Kasumi-1 (cell line): ENCODE results near the gene PCDHGC5.

ENCODE experiments used
- DNase-seq, 2 experiments: peaks; one replicate each; lab custom pipeline; 2025; lab: John Stamatoyannopoulos, UW

PCDHGC5 gene

DNA sequence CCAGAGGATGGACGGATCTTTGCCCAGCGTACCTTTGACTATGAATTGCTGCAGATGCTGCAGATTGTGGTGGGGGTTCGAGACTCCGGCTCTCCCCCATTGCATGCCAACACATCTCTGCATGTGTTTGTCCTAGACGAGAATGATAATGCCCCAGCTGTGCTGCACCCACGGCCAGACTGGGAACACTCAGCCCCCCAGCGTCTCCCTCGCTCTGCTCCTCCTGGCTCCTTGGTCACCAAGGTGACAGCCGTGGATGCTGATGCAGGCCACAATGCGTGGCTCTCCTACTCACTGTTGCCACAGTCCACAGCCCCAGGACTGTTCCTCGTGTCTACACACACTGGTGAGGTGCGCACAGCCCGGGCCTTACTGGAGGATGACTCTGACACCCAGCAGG is 1.9 kb downstream of the PCDHGC5 start:
- no peak for DNase-seq

DNA sequence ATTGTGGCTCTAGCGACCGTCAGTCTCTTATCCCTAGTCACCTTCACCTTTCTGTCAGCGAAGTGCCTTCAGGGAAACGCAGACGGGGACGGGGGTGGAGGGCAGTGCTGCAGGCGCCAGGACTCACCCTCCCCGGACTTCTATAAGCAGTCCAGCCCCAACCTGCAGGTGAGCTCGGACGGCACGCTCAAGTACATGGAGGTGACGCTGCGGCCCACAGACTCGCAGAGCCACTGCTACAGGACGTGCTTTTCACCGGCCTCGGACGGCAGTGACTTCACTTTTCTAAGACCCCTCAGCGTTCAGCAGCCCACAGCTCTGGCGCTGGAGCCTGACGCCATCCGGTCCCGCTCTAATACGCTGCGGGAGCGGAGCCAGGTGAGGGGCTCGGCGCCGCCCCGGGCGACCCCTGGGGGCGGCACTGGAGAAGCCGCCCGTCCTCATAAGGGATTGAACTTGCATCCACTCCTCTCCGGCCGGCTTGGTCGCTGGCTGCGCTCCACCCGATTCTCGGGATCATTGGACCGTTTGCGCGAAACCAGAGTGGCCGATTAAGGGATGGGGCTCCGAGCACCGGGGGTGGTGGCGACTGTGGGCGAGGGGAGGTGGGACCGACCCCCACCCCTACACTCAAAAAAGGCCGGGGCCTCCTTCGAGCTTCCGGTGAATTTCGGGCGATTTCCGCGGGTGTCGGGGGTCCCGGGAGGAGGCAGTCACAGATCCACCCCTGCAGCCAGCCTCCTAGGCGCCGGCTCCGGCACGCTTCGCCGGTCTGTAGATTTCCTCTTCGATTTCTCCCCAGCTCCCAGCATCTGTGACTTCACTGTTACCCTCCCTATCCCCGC is 2.7 kb downstream of the PCDHGC5 start:
- no peak for DNase-seq

DNA sequence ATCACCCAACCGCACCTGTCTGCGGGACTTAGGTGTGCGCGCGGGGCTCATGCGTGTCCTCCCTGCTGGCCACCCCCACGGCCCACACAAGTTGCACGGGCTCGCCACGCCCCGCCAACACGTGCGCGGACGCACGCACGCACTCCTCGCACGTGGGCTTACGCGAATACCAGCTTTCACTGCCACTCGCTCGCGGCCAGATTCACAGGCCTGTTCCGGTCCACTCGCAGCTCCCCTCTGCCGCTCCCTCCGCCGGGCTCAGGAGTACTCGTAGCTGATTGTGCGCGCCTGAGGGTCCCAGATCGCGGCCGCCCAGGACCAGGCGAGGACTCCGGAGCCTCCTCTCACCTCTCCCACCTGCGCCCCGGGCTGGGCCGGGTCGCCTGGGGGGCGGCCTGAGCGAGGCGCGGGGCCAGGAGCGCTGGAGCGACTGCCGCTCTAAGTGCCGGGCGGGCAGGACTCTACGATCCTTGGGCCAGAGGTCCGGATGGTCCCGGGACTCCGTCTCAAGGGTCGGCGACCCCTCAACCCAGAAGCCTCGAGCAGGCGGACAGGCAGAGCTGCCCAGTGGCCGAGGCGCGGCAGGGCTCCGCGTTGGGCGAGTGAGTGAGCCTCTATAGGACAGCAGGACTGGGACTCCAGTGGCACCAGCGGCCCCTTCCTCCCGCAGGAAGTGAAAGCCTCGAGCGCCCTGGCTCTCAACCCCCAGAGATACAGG is 3.4 kb downstream of the PCDHGC5 start:
- no peak for DNase-seq

DNA sequence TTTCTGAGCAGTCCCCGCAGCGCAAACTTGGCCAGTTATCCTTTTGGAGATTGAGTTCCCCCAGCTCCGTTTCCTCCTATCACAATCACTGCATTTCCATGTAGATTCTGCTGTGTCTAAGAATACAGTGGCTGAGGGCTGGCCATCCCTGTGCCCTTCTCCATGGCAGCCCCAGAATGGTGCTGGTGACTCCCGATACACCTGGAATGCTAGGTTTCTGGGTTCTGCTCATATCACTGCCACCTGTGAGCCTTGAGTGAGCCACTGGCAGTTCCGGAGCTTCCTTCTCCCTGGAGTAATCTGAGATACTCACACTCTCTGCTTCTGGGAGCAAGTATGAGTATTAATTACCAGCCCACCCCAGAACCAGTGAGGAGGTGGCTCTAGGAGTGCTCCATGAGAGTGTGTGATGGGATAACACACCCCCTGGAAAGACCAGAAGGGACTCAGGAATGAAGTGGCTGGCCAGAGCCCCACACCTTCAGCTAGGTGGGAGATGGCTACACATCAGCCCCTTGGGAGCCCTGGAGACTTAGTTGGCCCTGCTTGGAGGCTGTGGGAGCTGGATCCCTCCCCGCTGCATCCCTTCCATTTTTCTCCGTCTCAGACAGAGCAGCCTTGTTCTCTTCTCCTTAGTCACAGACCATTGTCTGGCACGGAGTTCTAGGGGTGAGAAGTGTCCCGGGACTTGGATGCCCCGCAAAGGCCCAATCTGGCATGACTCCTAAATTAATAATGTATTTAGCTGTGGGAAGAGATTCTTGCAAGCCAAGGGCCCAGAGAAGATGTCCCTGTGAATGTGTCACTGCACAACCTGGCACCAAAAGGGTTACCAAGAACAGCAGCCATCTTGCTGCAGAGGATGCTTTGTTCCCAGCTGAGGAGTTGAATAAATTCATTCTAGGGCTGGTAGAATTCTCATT is 4.9 kb downstream of the PCDHGC5 start:
- DNase-seq = no peak

DNA sequence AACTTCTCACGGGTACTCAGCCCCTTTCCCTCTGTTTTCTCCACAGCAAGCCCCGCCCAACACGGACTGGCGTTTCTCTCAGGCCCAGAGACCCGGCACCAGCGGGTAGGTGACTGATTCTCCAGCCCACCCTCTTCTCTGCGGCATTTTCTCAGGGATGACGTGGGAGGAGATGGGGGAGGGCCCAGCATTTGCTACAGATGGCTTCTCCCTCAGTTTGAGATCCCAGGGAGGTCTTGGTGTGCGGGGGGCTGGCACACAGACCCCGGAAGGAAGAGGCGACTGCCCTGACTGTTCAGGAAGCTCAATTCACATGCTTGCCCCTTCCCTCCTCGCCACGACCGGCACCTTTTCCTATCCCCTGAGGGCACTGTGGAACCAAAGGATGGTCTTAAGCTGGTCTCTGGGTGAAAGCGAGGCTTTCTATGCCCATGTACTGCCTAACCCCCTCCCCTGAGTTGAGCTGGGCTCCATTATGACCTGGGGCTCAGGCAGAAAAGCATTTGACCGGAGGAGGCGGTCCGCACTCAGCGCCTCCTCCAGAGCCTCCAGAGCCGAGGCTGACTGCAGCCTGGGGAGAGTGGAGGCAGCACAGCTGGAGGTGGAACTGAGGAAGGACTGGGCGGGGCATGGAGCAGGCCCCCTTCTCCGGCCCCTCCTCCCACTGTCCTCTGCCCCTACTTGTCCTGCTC is 6.0 kb downstream of the PCDHGC5 start:
- DNase-seq = no peak

DNA sequence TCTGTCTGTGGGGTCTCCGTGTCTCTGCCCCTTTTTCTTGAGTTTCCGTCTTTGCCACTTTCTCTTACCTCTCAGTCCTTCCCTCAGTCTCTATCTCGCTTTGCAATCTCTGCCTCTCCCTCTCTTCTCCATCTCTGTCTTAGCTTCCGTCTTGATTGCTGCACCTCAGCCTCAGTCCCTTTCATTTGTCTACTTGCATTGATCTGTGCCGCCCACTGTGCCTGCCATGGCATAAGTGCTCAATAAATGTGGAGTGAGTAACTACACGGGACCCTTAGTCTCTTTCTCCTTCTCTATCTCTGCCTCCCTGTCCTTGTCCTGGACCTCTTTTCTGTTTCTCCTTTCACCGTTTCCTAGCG is 6.6 kb downstream of the PCDHGC5 start:
- no peak for DNase-seq

DNA sequence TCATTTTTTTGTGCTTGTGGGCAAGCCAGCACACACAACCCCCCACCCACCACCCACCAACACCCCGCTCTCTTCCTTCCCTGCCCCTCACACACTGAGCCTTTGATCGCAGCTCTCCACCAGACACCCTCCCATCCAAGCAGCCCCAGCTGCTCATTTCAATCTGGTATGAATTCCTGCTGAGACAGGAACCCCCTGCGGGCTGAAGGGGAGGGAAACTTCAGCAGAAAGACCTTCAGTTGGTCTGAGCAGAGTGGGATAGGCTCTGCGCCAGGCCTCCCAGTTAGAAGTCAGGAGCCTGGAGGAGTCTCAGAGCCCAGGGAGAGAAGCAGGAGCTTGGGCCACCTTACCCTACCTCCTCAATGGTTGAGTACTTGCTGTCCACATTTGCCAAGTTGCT is 7.2 kb downstream of the PCDHGC5 start:
- DNase-seq = no peak

DNA sequence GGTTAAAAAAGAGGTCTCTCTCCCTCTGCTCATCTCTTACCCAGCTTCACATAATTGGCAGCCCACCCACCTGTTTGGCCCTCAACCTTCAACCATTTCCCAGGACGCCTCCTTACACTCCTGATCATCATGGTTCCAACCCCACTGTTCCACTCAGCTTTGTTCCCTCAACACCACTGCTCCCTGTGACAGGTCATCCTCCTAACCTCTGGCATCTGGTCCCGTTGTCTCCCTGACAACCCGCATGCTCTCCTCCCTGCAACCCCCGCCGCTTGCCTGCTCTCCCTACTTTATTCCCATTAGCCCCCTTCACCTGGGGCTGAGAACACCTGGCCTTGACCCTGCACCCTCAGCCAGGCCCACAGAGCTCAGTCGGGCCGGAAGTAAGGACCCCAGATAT is 12.9 kb downstream of the PCDHGC5 start:
- DNase-seq = no peak

DNA sequence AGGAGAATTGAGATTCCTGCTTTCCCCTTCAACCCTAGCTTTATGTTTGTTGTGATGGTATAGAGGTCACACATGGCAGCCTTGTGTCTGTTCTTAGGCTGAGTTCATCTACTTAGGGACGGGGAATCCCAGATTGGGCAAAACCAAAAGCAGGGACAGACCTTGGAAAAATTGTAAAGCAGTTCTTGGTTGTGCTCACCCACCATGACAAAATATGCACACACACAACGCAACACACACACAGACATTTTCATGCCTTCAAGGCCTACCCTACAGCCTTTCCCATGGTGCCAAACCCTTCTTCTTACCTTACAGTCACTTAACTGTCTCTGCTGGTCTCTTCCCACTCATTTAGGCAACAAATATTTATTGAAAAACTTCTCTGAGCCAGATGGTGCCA is 14.8 kb downstream of the PCDHGC5 start:
- DNase-seq = no peak

DNA sequence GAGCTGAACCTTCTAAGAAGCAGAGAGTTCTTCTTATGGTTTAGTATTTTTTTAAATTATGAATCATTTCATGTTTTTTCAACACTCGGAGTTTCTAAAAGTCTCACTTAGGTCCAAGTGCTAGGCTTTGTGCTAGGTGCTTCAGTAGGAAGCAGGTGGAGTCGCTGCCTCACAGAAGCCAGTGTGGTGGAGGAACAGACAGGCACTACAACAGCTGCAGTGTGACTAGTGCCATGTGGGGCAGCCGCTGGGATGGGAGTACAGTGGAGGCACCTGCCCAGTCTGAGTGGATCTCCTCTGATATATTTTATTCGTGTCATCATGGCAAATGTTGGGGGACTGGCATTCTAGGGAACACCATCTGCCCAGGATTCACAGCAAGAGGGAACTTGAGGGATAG is 15.3 kb downstream of the PCDHGC5 start:
- no peak for DNase-seq

DNA sequence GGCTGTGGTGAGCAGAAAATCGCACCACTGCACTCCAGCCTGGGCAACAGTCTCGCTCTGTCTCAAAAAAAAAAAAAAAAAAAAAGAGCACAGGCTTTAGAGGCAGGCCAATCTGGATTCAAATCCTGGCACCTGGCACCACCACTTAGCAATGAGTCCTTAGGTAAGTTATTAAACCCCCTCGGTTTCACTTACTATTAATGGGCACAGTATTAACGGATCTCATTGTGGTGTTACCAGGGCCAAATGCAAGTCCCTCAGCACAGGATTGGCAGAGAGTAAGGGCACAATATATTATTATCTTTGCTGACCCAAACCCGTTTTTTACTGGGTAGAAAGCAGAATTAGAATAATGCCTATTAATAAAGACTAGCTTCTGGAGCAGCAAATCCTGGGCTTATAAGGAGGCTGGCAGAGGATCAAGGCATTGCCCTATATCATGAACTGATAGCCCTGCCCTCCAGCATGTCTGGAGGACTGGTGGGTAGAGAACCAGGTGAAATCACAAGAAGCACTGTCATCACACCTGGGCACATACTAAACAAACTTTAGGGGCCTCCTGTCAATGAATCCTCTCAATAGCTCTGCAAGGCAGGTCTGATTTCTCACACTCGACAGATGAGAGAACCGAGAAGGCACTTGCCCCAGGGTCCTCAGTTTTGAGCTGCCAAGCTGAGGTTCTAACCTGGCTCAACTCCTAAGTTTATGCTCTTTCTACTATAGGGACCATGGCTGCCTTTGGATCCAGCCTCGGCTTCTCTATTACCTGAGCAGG is 17.7 kb downstream of the PCDHGC5 start:
- no peak for DNase-seq

DNA sequence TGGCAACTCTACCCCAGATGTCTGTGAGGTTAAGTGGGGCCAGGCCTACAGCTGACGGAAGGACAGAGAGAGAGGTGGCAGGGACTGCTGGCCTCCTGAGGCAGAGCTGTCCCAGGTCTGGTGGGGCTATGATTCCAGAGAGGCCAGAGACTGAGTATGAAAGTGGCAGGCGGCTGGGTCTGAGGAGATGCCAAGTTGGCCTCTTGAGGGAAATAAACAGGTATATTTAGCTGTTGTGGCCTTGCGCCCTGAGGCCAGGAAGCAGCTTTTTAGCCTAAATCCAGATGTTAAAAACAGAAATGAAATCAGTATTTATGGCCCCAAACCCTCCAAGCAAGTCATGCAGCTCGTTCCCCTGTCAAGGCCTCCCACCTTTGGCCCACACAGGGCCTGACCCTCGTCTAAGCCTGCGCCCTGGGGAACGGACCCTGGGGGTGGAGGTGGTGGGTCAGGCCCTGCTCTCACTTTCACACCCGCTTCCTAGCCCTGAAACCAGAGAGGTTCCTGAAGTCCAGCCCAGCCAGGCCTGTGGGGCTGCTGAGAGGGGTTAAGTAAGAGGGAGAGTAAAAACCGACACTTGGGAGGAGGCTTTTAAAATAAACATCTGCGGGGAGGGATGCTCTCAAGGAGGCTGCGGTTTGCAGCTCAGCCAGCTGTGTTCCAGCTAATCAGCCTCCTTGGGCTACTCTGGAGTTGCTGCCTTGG is 18.7 kb downstream of the PCDHGC5 start:
- no peak for DNase-seq

DNA sequence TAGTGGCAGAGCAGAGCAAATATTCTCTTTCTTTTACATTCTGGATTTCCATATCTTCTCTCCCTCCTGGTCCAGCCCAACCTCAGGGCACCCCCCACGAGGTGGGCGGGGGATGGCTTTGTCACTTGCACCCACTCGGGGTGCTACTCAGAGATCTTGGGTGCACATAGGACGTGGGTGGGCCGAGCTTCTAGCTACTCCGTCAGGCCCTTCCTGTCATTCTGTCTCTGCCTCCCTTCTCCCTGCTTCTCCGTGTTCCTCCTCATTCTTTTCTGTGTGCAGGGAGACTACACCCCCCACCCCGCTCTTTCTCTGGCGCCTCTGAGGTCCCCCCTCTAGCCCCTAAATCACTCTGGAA is 19.5 kb downstream of the PCDHGC5 start:
- no peak for DNase-seq

DNA sequence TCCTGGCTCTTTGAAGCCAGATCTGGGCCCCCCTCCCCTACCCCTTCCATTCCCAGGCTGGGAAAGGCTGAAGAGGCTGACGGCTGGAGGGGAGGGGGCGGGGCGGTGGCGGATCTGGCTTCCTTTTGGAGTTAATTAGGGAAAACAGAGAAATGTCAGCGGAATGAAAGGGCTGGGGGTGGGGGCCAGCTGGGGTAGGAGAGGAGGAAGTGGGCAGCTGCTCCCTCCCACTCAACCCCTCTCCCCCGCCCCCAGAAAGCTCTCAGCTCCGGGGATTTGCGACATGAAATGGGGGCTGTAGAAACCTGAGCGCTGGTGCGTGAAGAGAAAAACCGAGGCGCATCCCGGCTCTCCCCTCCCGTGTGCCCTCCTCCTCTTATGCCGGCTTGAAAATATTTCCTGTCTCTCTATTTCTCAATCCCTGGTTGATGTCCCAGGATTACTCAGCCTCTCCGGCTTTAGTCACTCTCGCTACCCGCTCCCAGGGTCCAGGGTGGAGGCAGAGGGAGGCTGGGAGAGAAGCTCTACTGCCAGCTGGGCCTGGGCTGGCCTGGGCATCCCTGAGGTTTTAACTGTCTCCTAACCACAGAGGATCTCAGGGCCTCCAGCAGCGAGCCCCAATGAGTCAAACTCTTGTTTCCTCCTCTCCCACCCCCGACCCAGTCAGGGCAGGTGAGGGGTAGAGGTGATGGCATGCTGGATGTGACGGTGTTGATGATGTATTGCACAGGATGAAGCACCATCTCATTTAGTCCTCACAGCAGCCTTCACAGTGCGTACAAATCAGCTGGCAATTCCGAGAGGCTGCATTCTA is 20.1 kb downstream of the PCDHGC5 start:
- DNase-seq = peak; percentile 62 to 75

DNA sequence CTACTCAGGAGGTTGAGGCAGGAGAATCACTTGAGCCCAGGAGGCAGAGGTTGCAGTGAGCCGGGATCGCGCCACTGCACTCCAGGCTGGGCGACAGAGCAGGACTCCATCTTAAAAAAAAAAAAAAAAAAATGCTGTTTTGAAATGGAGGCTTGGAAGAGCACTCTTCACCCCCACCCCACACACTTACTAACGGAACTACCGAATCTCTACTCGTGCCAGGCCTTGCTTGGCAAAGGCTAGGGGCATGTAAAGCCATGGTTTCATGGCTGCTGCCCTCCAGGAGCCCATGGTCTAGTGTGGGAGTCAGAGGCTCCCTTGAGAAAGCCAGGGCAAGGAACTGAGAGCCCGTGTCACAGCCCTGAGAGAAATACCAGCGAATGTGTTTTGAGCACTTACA is 21.3 kb downstream of the PCDHGC5 start:
- DNase-seq = no peak

DNA sequence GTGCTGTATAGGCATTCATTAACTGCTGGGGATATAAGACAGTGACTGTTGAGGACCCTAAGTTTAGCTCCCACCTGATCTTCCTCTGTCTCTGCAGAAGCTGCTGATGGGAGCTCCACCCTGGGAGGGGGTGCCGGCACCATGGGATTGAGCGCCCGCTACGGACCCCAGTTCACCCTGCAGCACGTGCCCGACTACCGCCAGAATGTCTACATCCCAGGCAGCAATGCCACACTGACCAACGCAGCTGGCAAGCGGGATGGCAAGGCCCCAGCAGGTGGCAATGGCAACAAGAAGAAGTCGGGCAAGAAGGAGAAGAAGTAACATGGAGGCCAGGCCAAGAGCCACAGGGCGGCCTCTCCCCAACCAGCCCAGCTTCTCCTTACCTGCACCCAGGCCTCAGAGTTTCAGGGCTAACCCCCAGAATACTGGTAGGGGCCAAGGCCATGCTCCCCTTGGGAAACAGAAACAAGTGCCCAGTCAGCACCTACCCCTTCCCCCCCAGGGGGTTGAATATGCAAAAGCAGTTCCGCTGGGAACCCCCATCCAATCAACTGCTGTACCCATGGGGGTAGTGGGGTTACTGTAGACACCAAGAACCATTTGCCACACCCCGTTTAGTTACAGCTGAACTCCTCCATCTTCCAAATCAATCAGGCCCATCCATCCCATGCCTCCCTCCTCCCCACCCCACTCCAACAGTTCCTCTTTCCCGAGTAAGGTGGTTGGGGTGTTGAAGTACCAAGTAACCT is 22.1 kb downstream of the PCDHGC5 start:
- no peak for DNase-seq

DNA sequence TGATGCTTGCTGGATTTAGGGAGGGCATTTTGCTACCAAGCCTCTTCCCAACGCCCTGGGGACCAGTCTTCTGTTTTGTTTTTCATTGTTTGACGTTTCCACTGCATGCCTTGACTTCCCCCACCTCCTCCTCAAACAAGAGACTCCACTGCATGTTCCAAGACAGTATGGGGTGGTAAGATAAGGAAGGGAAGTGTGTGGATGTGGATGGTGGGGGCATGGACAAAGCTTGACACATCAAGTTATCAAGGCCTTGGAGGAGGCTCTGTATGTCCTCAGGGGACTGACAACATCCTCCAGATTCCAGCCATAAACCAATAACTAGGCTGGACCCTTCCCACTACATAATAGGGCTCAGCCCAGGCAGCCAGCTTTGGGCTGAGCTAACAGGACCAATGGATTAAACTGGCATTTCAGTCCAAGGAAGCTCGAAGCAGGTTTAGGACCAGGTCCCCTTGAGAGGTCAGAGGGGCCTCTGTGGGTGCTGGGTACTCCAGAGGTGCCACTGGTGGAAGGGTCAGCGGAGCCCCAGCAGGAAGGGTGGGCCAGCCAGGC is 23.0 kb downstream of the PCDHGC5 start:
- DNase-seq = no peak

DNA sequence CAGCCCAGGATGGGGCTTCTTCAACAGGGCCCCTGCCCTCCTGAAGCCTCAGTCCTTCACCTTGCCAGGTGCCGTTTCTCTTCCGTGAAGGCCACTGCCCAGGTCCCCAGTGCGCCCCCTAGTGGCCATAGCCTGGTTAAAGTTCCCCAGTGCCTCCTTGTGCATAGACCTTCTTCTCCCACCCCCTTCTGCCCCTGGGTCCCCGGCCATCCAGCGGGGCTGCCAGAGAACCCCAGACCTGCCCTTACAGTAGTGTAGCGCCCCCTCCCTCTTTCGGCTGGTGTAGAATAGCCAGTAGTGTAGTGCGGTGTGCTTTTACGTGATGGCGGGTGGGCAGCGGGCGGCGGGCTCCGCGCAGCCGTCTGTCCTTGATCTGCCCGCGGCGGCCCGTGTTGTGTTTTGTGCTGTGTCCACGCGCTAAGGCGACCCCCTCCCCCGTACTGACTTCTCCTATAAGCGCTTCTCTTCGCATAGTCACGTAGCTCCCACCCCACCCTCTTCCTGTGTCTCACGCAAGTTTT is 23.6 kb downstream of the PCDHGC5 start:
- DNase-seq = peak; percentile 30 to 41
